Smooth muscle cell (in vitro differentiated cells): ENCODE data around the gene MAPKAPK2. TPM values are rescaled to one million over a fixed set of nuclear protein-coding genes. Genes with fewer than 3 reads are reported as not detected.

ENCODE experiments used
- DNase-seq: peaks from one replicate; lab custom pipeline; 2025; ENCODE audit not compliant: unreplicated experiment; lab: John Stamatoyannopoulos, UW
- H2AFZ ChIP-seq: fragments of 200-600 bp; sonication (generic); 2 replicates; pipeline ENCODE4 v1.6.0; 2016; ENCODE audit warnings: antibody characterized with exemption, low read depth, mild to moderate bottlenecking
- H3F3A ChIP-seq: fragments of 200-600 bp; sonication (generic); 2 replicates; pipeline ENCODE4 v1.6.0; 2017; ENCODE audit warnings: antibody characterized with exemption, low read depth
- H3K27ac ChIP-seq: fragments of 200-600 bp; sonication (generic); 2 replicates; pipeline ENCODE4 v1.5.1; 2016; ENCODE audit warnings: low read depth, mild to moderate bottlenecking
- H3K27me3 ChIP-seq: fragments of 200-600 bp; sonication (generic); 2 replicates; pipeline ENCODE4 v1.6.1; 2016; ENCODE audit warnings: low read depth, mild to moderate bottlenecking
- H3K36me3 ChIP-seq: fragments of 200-600 bp; sonication (generic); 2 replicates; pipeline ENCODE4 v1.5.1; 2016; ENCODE audit warnings: low read depth
- H3K4me1 ChIP-seq: fragments of 200-600 bp; sonication (generic); 2 replicates; pipeline ENCODE4 v1.5.1; 2016; ENCODE audit warnings: low read depth
- H3K4me2 ChIP-seq: fragments of 200-600 bp; sonication (generic); 2 replicates; pipeline ENCODE4 v1.6.0; 2016; ENCODE audit warnings: mild to moderate bottlenecking
- H3K4me3 ChIP-seq: fragments of 200-600 bp; sonication (generic); 2 replicates; pipeline ENCODE4 v1.5.1; 2016; ENCODE audit warnings: mild to moderate bottlenecking
- H3K79me2 ChIP-seq: fragments of 200-600 bp; sonication (generic); 2 replicates; pipeline ENCODE4 v1.6.0; 2016; ENCODE audit warnings: low read depth, mild to moderate bottlenecking
- H3K9ac ChIP-seq: fragments of 200-600 bp; sonication (generic); 2 replicates; pipeline ENCODE4 v1.6.0; 2016; ENCODE audit warnings: low read depth
- H3K9me3 ChIP-seq: fragments of 200-600 bp; sonication (generic); replicated peaks from 2 replicates; pipeline ENCODE4 v1.5.1; 2016; ENCODE audit warnings: low read depth
- H4K20me1 ChIP-seq: fragments of 200-600 bp; sonication (generic); 2 replicates; pipeline ENCODE4 v1.6.0; 2016; ENCODE audit warnings: low read depth
- WGBS: methylation state at CpG from one replicate; pipeline ENCODE4 v1.1.7; 2016; ENCODE audit warnings: low lambda C conversion rate; 5-methylcytosine and 5-hydroxymethylcytosine counted together
- polyA plus RNA-seq: library from polyadenylated mRNA; unstranded; fragments of >200 nt; fragmentation: Nextera tagmentation; extraction: Ambion mirVana; gene quantifications from 2 replicates; pipeline ENCODE4 v1.2.1, GENCODE V29; 2016
- total RNA-seq: library from RNA; depleted of rRNA; stranded (reverse); fragments of >200 nt; gene quantifications from 2 replicates; pipeline ENCODE4 v1.2.3, GENCODE V29; 2014
- TF ChIP-seq, protein P1 (sequence below): fragments of 200-600 bp; sonication (generic); IDR thresholded peaks from 2 replicates; pipeline ENCODE4 v1.5.1; 2017; ENCODE audit warnings: borderline replicate concordance, mild to moderate bottlenecking, antibody characterized with exemption; ENCODE audit not compliant: insufficient read depth, poor library complexity, severe bottlenecking

The MAPKAPK2 gene
- total and polyA plus RNA-seq, 2 experiments from 2014 or later: 14.3 to 40.9 TPM

- no peaks in the 10 kb centered on the region for H3K79me2 ChIP-seq
- no peak overlapping the region for H3K27ac ChIP-seq
- no peak for DNase-seq
- no peaks in the 10 kb centered on the region for H4K20me1 ChIP-seq
- no peak overlapping the region for H3K4me3 ChIP-seq
- H3K4me1 ChIP-seq: peaks cover 6% of the 10 kb centered on the region
- no peak overlapping the region for H2AFZ ChIP-seq
- peaks cover 38% of the 10 kb centered on the region for H3K27me3 ChIP-seq
- no peaks in the 10 kb centered on the region for H3K9me3 ChIP-seq
- 100% methylated on average over 3 of the region's 3 CpGs for WGBS
- H3K4me2 ChIP-seq: no peak overlapping the region
- TF ChIP-seq, protein P1, sequence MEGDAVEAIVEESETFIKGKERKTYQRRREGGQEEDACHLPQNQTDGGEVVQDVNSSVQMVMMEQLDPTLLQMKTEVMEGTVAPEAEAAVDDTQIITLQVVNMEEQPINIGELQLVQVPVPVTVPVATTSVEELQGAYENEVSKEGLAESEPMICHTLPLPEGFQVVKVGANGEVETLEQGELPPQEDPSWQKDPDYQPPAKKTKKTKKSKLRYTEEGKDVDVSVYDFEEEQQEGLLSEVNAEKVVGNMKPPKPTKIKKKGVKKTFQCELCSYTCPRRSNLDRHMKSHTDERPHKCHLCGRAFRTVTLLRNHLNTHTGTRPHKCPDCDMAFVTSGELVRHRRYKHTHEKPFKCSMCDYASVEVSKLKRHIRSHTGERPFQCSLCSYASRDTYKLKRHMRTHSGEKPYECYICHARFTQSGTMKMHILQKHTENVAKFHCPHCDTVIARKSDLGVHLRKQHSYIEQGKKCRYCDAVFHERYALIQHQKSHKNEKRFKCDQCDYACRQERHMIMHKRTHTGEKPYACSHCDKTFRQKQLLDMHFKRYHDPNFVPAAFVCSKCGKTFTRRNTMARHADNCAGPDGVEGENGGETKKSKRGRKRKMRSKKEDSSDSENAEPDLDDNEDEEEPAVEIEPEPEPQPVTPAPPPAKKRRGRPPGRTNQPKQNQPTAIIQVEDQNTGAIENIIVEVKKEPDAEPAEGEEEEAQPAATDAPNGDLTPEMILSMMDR: no peak
- no peaks in the 10 kb centered on the region for H3F3A ChIP-seq
- no peaks in the 10 kb centered on the region for H3K36me3 ChIP-seq
- no peak overlapping the region for H3K9ac ChIP-seq
Observed at GRCh38 chr1:206666031-206666561, 18.6 kb upstream of the MAPKAPK2 start.

DNA sequence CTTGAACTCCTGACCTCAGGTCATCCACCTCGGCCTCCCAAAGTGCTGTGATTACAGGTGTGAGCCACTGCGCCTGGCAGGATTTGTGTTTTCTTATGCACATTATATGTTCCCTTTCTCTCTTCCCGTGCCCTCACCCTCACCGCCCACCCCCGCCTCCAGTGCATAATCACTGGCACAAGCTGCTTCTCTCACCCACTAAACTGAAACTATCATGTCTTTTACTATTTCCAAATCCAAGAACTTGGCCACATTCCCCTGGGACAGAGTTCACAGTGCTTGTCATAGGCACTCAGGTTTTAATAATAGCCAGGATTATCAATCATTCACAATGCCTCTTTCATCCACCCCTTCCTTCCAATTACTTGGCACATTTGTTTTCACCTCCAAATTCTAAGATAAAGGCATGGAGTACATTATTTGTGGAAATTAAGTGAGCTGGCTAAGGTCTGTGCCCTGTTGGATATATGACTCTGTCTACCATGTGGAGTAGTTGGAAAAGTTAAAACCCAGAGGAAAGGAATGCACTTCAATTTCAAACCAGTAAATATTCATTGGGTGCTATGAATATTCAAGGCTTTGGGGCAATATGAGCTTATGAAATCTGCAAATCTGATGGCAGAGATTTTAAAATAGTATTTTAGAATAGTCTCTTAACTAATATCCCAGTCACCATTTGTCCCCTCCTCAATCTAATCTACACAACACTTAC is 17.6 kb upstream of the MAPKAPK2 start:
- Histone ChIP-seq H3K9me3 (no peaks in the 10 kb centered on the region), H3K9ac (no peak overlapping the region), H3K27ac (no peak overlapping the region), H2AFZ (no peak overlapping the region), H3K4me2 (no peak overlapping the region), H3K79me2 (no peaks in the 10 kb centered on the region), H3K27me3 (peaks cover 37% of the 10 kb centered on the region), H3K36me3 (no peaks in the 10 kb centered on the region), H3K4me3 (no peak overlapping the region), H3F3A (no peaks in the 10 kb centered on the region), H3K4me1 (peaks cover 12% of the 10 kb centered on the region), H4K20me1 (no peaks in the 10 kb centered on the region)
- no peak for DNase-seq
- TF ChIP-seq, protein P1: no peak
- WGBS: 84% methylated on average over 5 of the region's 5 CpGs

- H2AFZ ChIP-seq: no peak overlapping the region
- no peak for DNase-seq
- no peaks in the 10 kb centered on the region for H3F3A ChIP-seq
- H3K4me3 ChIP-seq: no peak overlapping the region
- no peaks in the 10 kb centered on the region for H3K9me3 ChIP-seq
- no peak overlapping the region for H3K27ac ChIP-seq
- TF ChIP-seq, protein P1: no peak
- no peaks in the 10 kb centered on the region for H3K36me3 ChIP-seq
- no peak overlapping the region for H3K4me2 ChIP-seq
- no peak overlapping the region for H3K9ac ChIP-seq
- no peaks in the 10 kb centered on the region for H4K20me1 ChIP-seq
- no peaks in the 10 kb centered on the region for H3K79me2 ChIP-seq
- peaks cover 24% of the 10 kb centered on the region for H3K27me3 ChIP-seq
- 6% methylated on average over 2 of the region's 2 CpGs for WGBS
- peaks cover 23% of the 10 kb centered on the region for H3K4me1 ChIP-seq
Observed at GRCh38 chr1:206668351-206668750, 16.4 kb upstream of the MAPKAPK2 start.
